K562 (cell line): ENCODE data around the gene ECSIT. TPM values are rescaled to one million over a fixed set of nuclear protein-coding genes. Genes with fewer than 3 reads are reported as not detected.

Experiments
- ATF6 ChIP-seq: sonication (generic); formaldehyde crosslinking; IDR thresholded peaks from 2 replicates; pipeline ENCODE4 v1.4.0; 2020; ENCODE audit warnings: mild to moderate bottlenecking, missing genetic modification reagents
- BRD4 ChIP-seq: fragments of 200-600 bp; sonication (generic); IDR thresholded peaks from 2 replicates; pipeline ENCODE4 v1.6.1; 2017; ENCODE audit warnings: inconsistent platforms
- CCAR2 ChIP-seq: fragments of 200-400 bp; formaldehyde crosslinking; IDR thresholded peaks from 2 replicates; pipeline ENCODE4 v1.6.1; 2017; ENCODE audit warnings: mild to moderate bottlenecking, low read depth, low read length
- CSDE1 ChIP-seq, 2 experiments: fragments of 450-650 bp; IDR thresholded peaks; 2 replicates each; pipeline ENCODE4 v1.6.1; 2016; ENCODE audit warnings: mild to moderate bottlenecking in 1 of 2
- FOS ChIP-seq: IDR thresholded peaks from 3 replicates; pipeline ENCODE4 v1.6.1; 2011; ENCODE audit not compliant: insufficient read length; ENCODE audit errors: extremely low read depth
- FOXK1 ChIP-seq: sonication (generic); formaldehyde crosslinking; IDR thresholded peaks from 2 replicates; pipeline ENCODE4 v1.8.0; 2022; ENCODE audit warnings: missing genetic modification reagents, mild to moderate bottlenecking, borderline replicate concordance
- HMBOX1 ChIP-seq: sonication (generic); IDR thresholded peaks from 2 replicates; pipeline ENCODE4 v1.6.1; 2016
- KLF10 ChIP-seq: fragments of 250-450 bp; sonication (Bioruptor Pico); IDR thresholded peaks from 2 replicates; pipeline ENCODE4 v1.6.1; 2021; ENCODE audit warnings: matching md5 sums
- MBD2 ChIP-seq: sonication (generic); IDR thresholded peaks from 2 replicates; pipeline ENCODE4 v1.6.1; 2016; ENCODE audit warnings: low read depth, borderline replicate concordance
- MTF1 ChIP-seq: fragments of 250-450 bp; sonication (Bioruptor Pico); IDR thresholded peaks from 2 replicates; pipeline ENCODE4 v1.9.0; 2021; ENCODE audit warnings: moderate library complexity, mild to moderate bottlenecking, inconsistent platforms, borderline replicate concordance
- NUFIP1 ChIP-seq: fragments of 450-650 bp; IDR thresholded peaks from 2 replicates; pipeline ENCODE4 v1.6.1; 2018; ENCODE audit not compliant: partially characterized antibody
- POLR2G ChIP-seq: fragments of 200-400 bp; formaldehyde crosslinking; IDR thresholded peaks from 2 replicates; pipeline ENCODE4 v1.6.1; 2017; ENCODE audit warnings: low read depth, mild to moderate bottlenecking, antibody characterized with exemption, low read length, moderate library complexity
- RFX1 ChIP-seq: fragments of 450-650 bp; IDR thresholded peaks from 2 replicates; pipeline ENCODE4 v1.6.1; 2016; ENCODE audit warnings: mild to moderate bottlenecking, moderate library complexity
- SMAD1 ChIP-seq: fragments of 150-350 bp; IDR thresholded peaks from 2 replicates; pipeline ENCODE4 v1.6.1; 2014; ENCODE audit warnings: low read length, low read depth; ENCODE audit not compliant: partially characterized antibody
- SNRNP70 ChIP-seq: fragments of 200-400 bp; formaldehyde crosslinking; optimal IDR thresholded peaks from 2 replicates; pipeline ENCODE3; 2017; ENCODE audit warnings: low read depth, low read length
- SPI1 ChIP-seq: IDR thresholded peaks from 2 replicates; pipeline ENCODE4 v1.6.1; 2011; ENCODE audit warnings: low read depth, low read length, control low read depth, borderline replicate concordance
- SRSF3 ChIP-seq: fragments of 200-400 bp; formaldehyde crosslinking; IDR thresholded peaks from 2 replicates; pipeline ENCODE4 v1.6.1; 2016; ENCODE audit warnings: mild to moderate bottlenecking, low read length, moderate library complexity; ENCODE audit not compliant: insufficient read depth
- TBL1XR1 ChIP-seq, 2 experiments: IDR thresholded peaks; 2 replicates each; pipeline ENCODE4 v1.6.1; 2012; ENCODE audit warnings: improper control_type of control experiment in 2 of 2, low read length in 2 of 2, mild to moderate bottlenecking in 1 of 2
- TFE3 ChIP-seq: fragments of 450-650 bp; formaldehyde crosslinking; IDR thresholded peaks from 2 replicates; pipeline ENCODE4 v1.4.0; 2020; ENCODE audit warnings: mild to moderate bottlenecking, mixed read lengths
- ZNF639 ChIP-seq, 2 experiments: fragments of 200-800 bp in 1 of 2; sonication (Bioruptor generic) in 1 of 2; sonication (generic) in 1 of 2; formaldehyde crosslinking in 1 of 2; IDR thresholded peaks in 1 of 2; conservative IDR thresholded peaks in 1 of 2; 2 replicates each; pipeline versions ENCODE4 v1.5.0 to v1.6.1; 2016 to 2020; ENCODE audit warnings: missing compliant biosample characterization in 1 of 2, missing genetic modification characterization in 1 of 2, missing genetic modification reagents in 1 of 2
- polyA plus RNA-seq, 8 experiments: library from polyadenylated mRNA; depleted of rRNA in 4 of 8; stranded (reverse) in 5 of 8; unstranded in 3 of 8; fragments of >200 nt; fragmentation: Nextera tagmentation in 2 of 8; fragmentation: Illumina TruSeq in 1 of 8; extraction: Ambion mirVana in 2 of 8; extraction: Trizol in 1 of 8; gene quantifications; 2 replicates each; pipeline versions ENCODE4 v1.2.1 to v1.2.3, GENCODE V29; 2011 to 2014; ENCODE audit warnings: inconsistent platforms in 1 of 8, missing spikeins in 1 of 8
- total RNA-seq, 7 experiments: library from RNA; depleted of rRNA in 6 of 7; stranded (reverse); fragments of >200 nt in 6 of 7; fragmentation: Illumina TruSeq in 2 of 7; extraction: Trizol in 2 of 7; gene quantifications; 2 replicates each; pipeline versions ENCODE4 v1.2.1 to v1.2.3, GENCODE V29; 2011 to 2021; ENCODE audit warnings: low replicate concordance in 1 of 7
- TF ChIP-seq, protein P1 (sequence below): sonication (generic); formaldehyde crosslinking; IDR thresholded peaks from 2 replicates; pipeline ENCODE4 v1.8.1; 2023; ENCODE audit warnings: mild to moderate bottlenecking, missing genetic modification reagents

ECSIT gene
- total and polyA plus RNA-seq, 9 of the 15 experiments (the other 6 are each of a cell fraction or from before 2014, with no cell fraction given) = 1.1 to 82.5 (median 43.9) TPM

DNA sequence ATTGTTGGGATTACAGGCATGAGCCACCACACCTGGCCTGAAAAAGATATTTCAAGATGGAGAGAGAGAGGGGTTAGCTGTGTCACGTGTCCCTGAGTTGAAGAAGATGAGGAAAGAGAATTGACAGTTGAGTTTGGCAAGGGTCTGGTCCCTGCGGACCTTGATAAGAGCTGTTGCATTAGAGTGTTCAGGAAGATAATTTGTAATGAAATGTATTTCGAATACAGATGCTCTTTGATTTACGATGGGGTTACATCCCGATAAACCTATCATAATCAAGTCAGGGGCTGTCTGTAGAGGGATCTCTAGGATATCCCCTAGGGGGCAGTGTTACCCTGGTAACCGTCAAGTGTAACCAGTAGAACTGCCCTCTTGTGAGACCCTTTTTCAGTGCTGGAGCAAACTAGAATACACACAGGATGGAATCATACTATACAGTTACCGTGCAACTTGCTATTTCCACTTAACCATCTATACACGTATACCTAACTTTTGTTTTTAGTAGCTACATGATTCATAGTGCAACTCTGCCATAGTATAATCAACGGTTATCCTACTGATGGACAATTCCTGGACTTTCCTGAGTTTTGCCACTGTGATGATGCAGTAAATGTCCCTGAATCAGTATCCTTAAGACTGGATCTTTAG lies 31.6 kb upstream of the ECSIT start (continued):
- peak; percentile 84 for TF ChIP-seq HMBOX1
- TF ChIP-seq FOXK1 = no peak
- no peak for TF ChIP-seq NUFIP1
- TF ChIP-seq SMAD1 = peak; percentile 30
- TF ChIP-seq MTF1 = no peak
- TF ChIP-seq RFX1 = peak; percentile 84
- TF ChIP-seq KLF10 (CRISPR knock-in tag) = no peak
- no peak for TF ChIP-seq FOS
- TF ChIP-seq TBL1XR1 (IDR thresholded peaks at IDR 0.05; ENCODE audit: low read length in 2 of 2) = peak; percentile 27 to 86; a peak in 3 of 4 replicates
- TF ChIP-seq ATF6 (CRISPR knock-in tag) = no peak
- TF ChIP-seq CCAR2 = no peak
- no peak for TF ChIP-seq POLR2G
- TF ChIP-seq SPI1 = no peak
- no peak for TF ChIP-seq CSDE1 (IDR thresholded peaks at IDR 0.05)
- TF ChIP-seq SNRNP70 = no peak
- no peak for TF ChIP-seq TFE3 (CRISPR knock-in tag)
- no peak for TF ChIP-seq BRD4
- no peak for TF ChIP-seq SRSF3
- TF ChIP-seq ZNF639 (CRISPR knock-in tag; conservative IDR thresholded peaks at IDR 0.05 in 1 of 2, IDR thresholded peaks at IDR 0.05 in 1 of 2) = no peak
- TF ChIP-seq, protein P1, sequence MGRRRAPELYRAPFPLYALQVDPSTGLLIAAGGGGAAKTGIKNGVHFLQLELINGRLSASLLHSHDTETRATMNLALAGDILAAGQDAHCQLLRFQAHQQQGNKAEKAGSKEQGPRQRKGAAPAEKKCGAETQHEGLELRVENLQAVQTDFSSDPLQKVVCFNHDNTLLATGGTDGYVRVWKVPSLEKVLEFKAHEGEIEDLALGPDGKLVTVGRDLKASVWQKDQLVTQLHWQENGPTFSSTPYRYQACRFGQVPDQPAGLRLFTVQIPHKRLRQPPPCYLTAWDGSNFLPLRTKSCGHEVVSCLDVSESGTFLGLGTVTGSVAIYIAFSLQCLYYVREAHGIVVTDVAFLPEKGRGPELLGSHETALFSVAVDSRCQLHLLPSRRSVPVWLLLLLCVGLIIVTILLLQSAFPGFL (CRISPR knock-in tag) = no peak
- peak; percentile 52; the same call in 1 of the 2 replicates for TF ChIP-seq MBD2
